BJ (cell line): ENCODE data around the gene PCSK1. TPM values are rescaled to one million over a fixed set of nuclear protein-coding genes. Genes with fewer than 3 reads are reported as not detected.

Experiments used
- CTCF ChIA-PET: fragments of 350-600 bp; formaldehyde crosslinking; extraction: SDS; loops from one replicate; lab custom pipeline; 2021; ENCODE audit warnings: antibody characterized with exemption, inconsistent platforms; lab: Yijun Ruan, JAX
- POLR2A ChIA-PET: fragments of 300-600 bp; sonication (Branson Sonifier 250); formaldehyde crosslinking; extraction: SDS; loops from one replicate; lab custom pipeline; 2021; ENCODE audit warnings: antibody characterized with exemption; lab: Charles Lee
- DNase-seq: peaks from one replicate; pipeline ENCODE4 v3.0.0-alpha.2; 2011; ENCODE audit warnings: low read depth
- H3K27me3 ChIP-seq: 2 replicates; pipeline ENCODE4 v1.6.0; 2011; ENCODE audit warnings: low read length; ENCODE audit not compliant: control insufficient read depth, insufficient read depth
- H3K36me3 ChIP-seq: 2 replicates; pipeline ENCODE4 v1.5.1; 2011; ENCODE audit warnings: low read length; ENCODE audit not compliant: control insufficient read depth, insufficient read depth
- H3K4me3 ChIP-seq: 2 replicates; pipeline ENCODE4 v1.5.1; 2011; ENCODE audit warnings: low read depth, mild to moderate bottlenecking, control low read depth, low read length
- CTCF ChIP-seq: IDR thresholded peaks from 2 replicates; pipeline ENCODE4 v1.5.1; 2011; ENCODE audit warnings: low read depth, mild to moderate bottlenecking, control low read depth, inconsistent platforms, low read length, moderate library complexity; ENCODE audit not compliant: insufficient read depth
- polyA minus RNA-seq: library from RNA; depleted of rRNA, polyadenylated mRNA; stranded (reverse); fragments of >200 nt; gene quantifications from 2 replicates; pipeline ENCODE4 v1.2.3, GENCODE V29; 2011; rRNA and poly(A)+ RNA removed
- polyA plus RNA-seq: library from polyadenylated mRNA; depleted of rRNA; stranded (reverse); fragments of >200 nt; gene quantifications from 2 replicates; pipeline ENCODE4 v1.2.3, GENCODE V29; 2011; rRNA removed

The PCSK1 gene
- polyA plus RNA-seq (0.11 TPM in 2 replicates), polyA minus RNA-seq (0.10 and 0.14 TPM in 2 replicates)

GRCh38 chr5:96433066-96433447 lies at the start of gene PCSK1:
Gene PCSK1 (minus strand): TSS chr5:96433248. CDS start chr5:96433042, 206 bp downstream.
- Histone ChIP-seq H3K36me3 (no peaks in the 10 kb centered on the region), H3K4me3 (no peak within 1 kb of the TSS), H3K27me3 (peaks cover 32% of the 10 kb centered on the region)
- no peak for DNase-seq
- ChIA-PET POLR2A (no interaction called here), CTCF (no interaction called here)
- no peak for TF ChIP-seq CTCF

- POLR2A ChIA-PET = no interaction called here
- Histone ChIP-seq H3K36me3 (no peaks in the 10 kb centered on the region), H3K4me3 (no peak overlapping the region), H3K27me3 (peaks cover 3% of the 10 kb centered on the region; the same call in 1 of the 2 replicates)
- DNase-seq = no peak
- no peak for TF ChIP-seq CTCF
- CTCF ChIA-PET = no interaction called here
Measured at GRCh38 chr5:96481867-96482266, 48.8 kb upstream of the PCSK1 start.

- POLR2A ChIA-PET = no interaction called here
- TF ChIP-seq CTCF = no peak
- Histone ChIP-seq H3K27me3 (peaks cover 3% of the 10 kb centered on the region; the same call in 1 of the 2 replicates), H3K4me3 (no peak overlapping the region), H3K36me3 (no peaks in the 10 kb centered on the region)
- CTCF ChIA-PET = interaction anchor here (1.2 kb wide), 1 partner anchor 10 kb away, joined by 5 read pairs; no protein-coding TSS in a partner anchor
- peak; percentile 44 for DNase-seq
Measured at GRCh38 chr5:96481009-96481786, 48.1 kb upstream of the PCSK1 start.

GRCh38 chr5:96478983-96479382 lies 45.9 kb upstream of the PCSK1 start:
- no peak for TF ChIP-seq CTCF
- POLR2A ChIA-PET = no interaction called here
- Histone ChIP-seq H3K36me3 (no peaks in the 10 kb centered on the region), H3K27me3 (no peaks in the 10 kb centered on the region), H3K4me3 (no peak overlapping the region)
- DNase-seq = no peak
- CTCF ChIA-PET = interaction anchor here (0.7 kb wide), 1 partner anchor 185 kb away, joined by 3 read pairs; no protein-coding TSS in a partner anchor

GRCh38 chr5:96476654-96477053 lies 43.6 kb upstream of the PCSK1 start:
- Histone ChIP-seq H3K27me3 (no peaks in the 10 kb centered on the region), H3K4me3 (no peak overlapping the region), H3K36me3 (no peaks in the 10 kb centered on the region)
- no peak for DNase-seq
- TF ChIP-seq CTCF = no peak
- ChIA-PET CTCF (interaction anchor here (0.6 kb wide), 2 partner anchors 14 to 114 kb away, joined by 3 read pairs; no protein-coding TSS in a partner anchor), POLR2A (no interaction called here)
